SK-N-SH (cell line): ENCODE data around the gene ZNF385A. TPM values are rescaled to one million over a fixed set of nuclear protein-coding genes. Genes with fewer than 3 reads are reported as not detected.

Source experiments
- CTCF ChIA-PET: fragments of 300-600, 350-600 bp; formaldehyde crosslinking; extraction: SDS; loops from one replicate; lab custom pipeline; 2021; lab: Yijun Ruan, JAX
- POLR2A ChIA-PET: fragments of 350-600 bp; sonication (Branson Sonifier 250); formaldehyde crosslinking; extraction: SDS; loops from one replicate; lab custom pipeline; 2020; ENCODE audit warnings: antibody characterized with exemption, inconsistent platforms; lab: Yijun Ruan, JAX
- DNase-seq: peaks from one replicate; pipeline ENCODE4 v3.0.0; 2012
- H2AFZ ChIP-seq: fragments of 200-600 bp; sonication (generic); 2 replicates; pipeline ENCODE4 v1.8.1; 2016; ENCODE audit warnings: antibody characterized with exemption, mild to moderate bottlenecking, low read depth
- H3F3A ChIP-seq: fragments of 200-600 bp; sonication (generic); replicated peaks from 2 replicates; pipeline ENCODE3; 2016; ENCODE audit warnings: antibody characterized with exemption, mild to moderate bottlenecking; ENCODE audit not compliant: insufficient read depth
- H3K27ac ChIP-seq, 2 experiments: fragments of 200-500 bp in 1 of 2; fragments of 200-600 bp in 1 of 2; sonication (Bioruptor generic) in 1 of 2; sonication (generic), shearing (Covaris generic) in 1 of 2; 2 replicates each; pipeline versions ENCODE4 v1.5.1 to v1.6.1; 2014 to 2016; ENCODE audit warnings: low read depth in 2 of 2, inconsistent platforms in 1 of 2, low read length in 1 of 2, mild to moderate bottlenecking in 1 of 2, mixed read lengths in 1 of 2
- H3K27me3 ChIP-seq: fragments of 200-600 bp; sonication (generic), shearing (Covaris generic); 2 replicates; pipeline ENCODE4 v1.6.1; 2016; ENCODE audit warnings: mixed run types; ENCODE audit not compliant: insufficient read depth
- H3K36me3 ChIP-seq, 2 experiments: fragments of 200-500 bp in 1 of 2; fragments of 200-600 bp in 1 of 2; sonication (Bioruptor generic) in 1 of 2; sonication (generic) in 1 of 2; replicated peaks in 1 of 2; 2 replicates each; pipeline versions ENCODE3 to v1.5.1; 2014 to 2016; ENCODE audit warnings: low read length in 1 of 2, mild to moderate bottlenecking in 1 of 2; ENCODE audit not compliant: insufficient read depth in 2 of 2, control insufficient read depth in 1 of 2
- H3K4me1 ChIP-seq, 2 experiments: fragments of 200-500 bp in 1 of 2; fragments of 200-600 bp in 1 of 2; sonication (Bioruptor generic) in 1 of 2; sonication (generic), shearing (Covaris generic) in 1 of 2; 2 replicates each; pipeline versions ENCODE4 v1.5.1 to v1.6.1; 2014 to 2016; ENCODE audit warnings: low read depth in 1 of 2, low read length in 1 of 2, mixed run types in 1 of 2; ENCODE audit not compliant: insufficient read depth in 2 of 2, control insufficient read depth in 1 of 2
- H3K4me2 ChIP-seq: fragments of 200-600 bp; sonication (generic), shearing (Covaris generic); 2 replicates; pipeline ENCODE4 v1.6.1; 2017; ENCODE audit warnings: mixed run types
- H3K4me3 ChIP-seq, 2 experiments: fragments of 200-500 bp in 1 of 2; fragments of 200-600 bp in 1 of 2; sonication (Bioruptor generic) in 1 of 2; sonication (generic), shearing (Covaris generic) in 1 of 2; 2 replicates each; pipeline versions ENCODE4 v1.5.1 to v1.8.1; 2014 to 2016; ENCODE audit warnings: low read depth in 2 of 2, inconsistent platforms in 1 of 2, low read length in 1 of 2, mild to moderate bottlenecking in 1 of 2, mixed read lengths in 1 of 2, moderate library complexity in 1 of 2
- H3K79me2 ChIP-seq: fragments of 200-600 bp; sonication (generic); 2 replicates; pipeline ENCODE4 v1.8.1; 2017; ENCODE audit warnings: mild to moderate bottlenecking; ENCODE audit not compliant: insufficient read depth
- H3K9ac ChIP-seq: fragments of 200-600 bp; sonication (generic); 2 replicates; pipeline ENCODE4 v1.6.1; 2017; ENCODE audit warnings: mixed run types
- H3K9me2 ChIP-seq: fragments of 200-600 bp; sonication (generic); 2 replicates; pipeline ENCODE4 v1.6.1; 2017; ENCODE audit warnings: mixed run types
- H3K9me3 ChIP-seq: fragments of 200-600 bp; sonication (generic); 2 replicates; pipeline ENCODE4 v1.6.1; 2017; ENCODE audit warnings: mixed run types, mild to moderate bottlenecking, moderate library complexity
- H4K20me1 ChIP-seq: fragments of 200-600 bp; sonication (generic); 2 replicates; pipeline ENCODE4 v1.6.1; 2017; ENCODE audit warnings: mild to moderate bottlenecking, mixed run types; ENCODE audit not compliant: insufficient read depth
- EP300 ChIP-seq, 2 experiments: IDR thresholded peaks; 2 replicates each; pipeline versions ENCODE4 v1.4.0 to v1.6.1; 2012; ENCODE audit warnings: borderline replicate concordance in 1 of 2, low read depth in 1 of 2, low read length in 1 of 2
- FOXJ3 ChIP-seq: sonication (generic); formaldehyde crosslinking; IDR thresholded peaks from 2 replicates; pipeline ENCODE4 v1.5.1; 2020; ENCODE audit warnings: mild to moderate bottlenecking, missing genetic modification reagents
- IRF3 ChIP-seq: fragments of 150-350 bp; IDR thresholded peaks from 2 replicates; pipeline ENCODE4 v1.6.1; 2016; ENCODE audit warnings: mild to moderate bottlenecking, low read depth, low read length
- MAX ChIP-seq: IDR thresholded peaks from 2 replicates; pipeline ENCODE4 v1.4.0; 2012; ENCODE audit warnings: low read depth
- MXI1 ChIP-seq: IDR thresholded peaks from 2 replicates; pipeline ENCODE4 v1.6.1; 2012; ENCODE audit warnings: mild to moderate bottlenecking, low read depth, low read length, improper control_type of control experiment
- NFIC ChIP-seq: IDR thresholded peaks from 2 replicates; pipeline ENCODE4 v1.4.0; 2012; ENCODE audit warnings: borderline replicate concordance
- POLR2AphosphoS5 ChIP-seq: IDR thresholded peaks from 2 replicates; pipeline ENCODE4 v1.6.1; 2012; ENCODE audit warnings: low read depth, low read length
- RFX5 ChIP-seq: IDR thresholded peaks from 2 replicates; pipeline ENCODE4 v1.6.1; 2012; ENCODE audit warnings: mild to moderate bottlenecking, improper control_type of control experiment, low read length
- RXRA ChIP-seq: IDR thresholded peaks from 2 replicates; pipeline ENCODE4 v1.4.0; 2012; ENCODE audit warnings: low read depth, mild to moderate bottlenecking, borderline replicate concordance
- SIN3A ChIP-seq: IDR thresholded peaks from 2 replicates; pipeline ENCODE4 v1.6.1; 2012; ENCODE audit warnings: low read depth, mild to moderate bottlenecking, low read length, moderate library complexity, borderline replicate concordance
- TAF1 ChIP-seq: IDR thresholded peaks from 2 replicates; pipeline ENCODE4 v1.6.1; 2012; ENCODE audit warnings: low read depth, mild to moderate bottlenecking, low read length, moderate library complexity, borderline replicate concordance
- TCF12 ChIP-seq: IDR thresholded peaks from 2 replicates; pipeline ENCODE4 v1.4.0; 2012
- USF2 ChIP-seq: fragments of 150-350 bp; IDR thresholded peaks from 2 replicates; pipeline ENCODE4 v1.6.1; 2017; ENCODE audit warnings: antibody characterized with exemption, low read length, low read depth, borderline replicate concordance
- YY1 ChIP-seq: IDR thresholded peaks from 2 replicates; pipeline ENCODE4 v1.4.0; 2012; ENCODE audit warnings: low read depth, mild to moderate bottlenecking
- WGBS: methylation state at CpG from one replicate; pipeline ENCODE4 v1.1.6; 2017; ENCODE audit warnings: low lambda C conversion rate; 5-methylcytosine and 5-hydroxymethylcytosine counted together
- polyA plus RNA-seq, 3 experiments: library from polyadenylated mRNA; depleted of rRNA; stranded (reverse); fragments of >200 nt; gene quantifications; 2 replicates each; pipeline ENCODE4 v1.2.3, GENCODE V29; 2012
- TF ChIP-seq, protein P1 (sequence below): IDR thresholded peaks from 2 replicates; pipeline ENCODE4 v1.6.1; 2012; ENCODE audit warnings: mild to moderate bottlenecking, low read depth, low read length, moderate library complexity
- TF ChIP-seq, protein P2 (sequence below): IDR thresholded peaks from 2 replicates; pipeline ENCODE4; 2012

The ZNF385A gene
- polyA plus RNA-seq, 1 of the 3 experiments (the other 2 are of a cell fraction) = 2.6 TPM

GRCh38 chr12:54356951-54357356, 27.6 kb downstream of the ZNF385A start:
- CTCF ChIA-PET = interaction anchor here (0.8 to 9.2 kb wide), 9 partner anchors 13 to 324 kb away, joined by 3 to 266 read pairs (median 4); partner anchors contain the start of genes COPZ1, HOXC5 and ZNF385A
- Histone ChIP-seq H3K79me2 (no peaks in the 10 kb centered on the region), H3K27ac (peak overlapping the region in 1 of 2 experiments; percentile 55; a peak in 2 of 4 replicates), H3K4me3 (no peak overlapping the region; a peak in 1 of 4 replicates), H3K4me2 (0 out of 2 replicates have a peak overlapping the region, but pooled peaks have one; percentile 99), H3K4me1 (peaks cover 44 to 65% of the 10 kb centered on the region in 2 experiments), H4K20me1 (no peaks in the 10 kb centered on the region)
- 78% methylated on average over 2 of the region's 4 CpGs for WGBS
- TF ChIP-seq SIN3A = no peak
- TF ChIP-seq USF2 = no peak
- TF ChIP-seq EP300 (IDR thresholded peaks at IDR 0.05; ENCODE audit: borderline replicate concordance in 1 of 2, low read depth in 1 of 2, low read length in 1 of 2) = no peak
- no peak for TF ChIP-seq TCF12
- no peak for TF ChIP-seq RXRA
- no peak for TF ChIP-seq FOXJ3 (CRISPR knock-in tag)
- no peak for TF ChIP-seq NFIC
- no peak for TF ChIP-seq RFX5
- TF ChIP-seq, protein P1, sequence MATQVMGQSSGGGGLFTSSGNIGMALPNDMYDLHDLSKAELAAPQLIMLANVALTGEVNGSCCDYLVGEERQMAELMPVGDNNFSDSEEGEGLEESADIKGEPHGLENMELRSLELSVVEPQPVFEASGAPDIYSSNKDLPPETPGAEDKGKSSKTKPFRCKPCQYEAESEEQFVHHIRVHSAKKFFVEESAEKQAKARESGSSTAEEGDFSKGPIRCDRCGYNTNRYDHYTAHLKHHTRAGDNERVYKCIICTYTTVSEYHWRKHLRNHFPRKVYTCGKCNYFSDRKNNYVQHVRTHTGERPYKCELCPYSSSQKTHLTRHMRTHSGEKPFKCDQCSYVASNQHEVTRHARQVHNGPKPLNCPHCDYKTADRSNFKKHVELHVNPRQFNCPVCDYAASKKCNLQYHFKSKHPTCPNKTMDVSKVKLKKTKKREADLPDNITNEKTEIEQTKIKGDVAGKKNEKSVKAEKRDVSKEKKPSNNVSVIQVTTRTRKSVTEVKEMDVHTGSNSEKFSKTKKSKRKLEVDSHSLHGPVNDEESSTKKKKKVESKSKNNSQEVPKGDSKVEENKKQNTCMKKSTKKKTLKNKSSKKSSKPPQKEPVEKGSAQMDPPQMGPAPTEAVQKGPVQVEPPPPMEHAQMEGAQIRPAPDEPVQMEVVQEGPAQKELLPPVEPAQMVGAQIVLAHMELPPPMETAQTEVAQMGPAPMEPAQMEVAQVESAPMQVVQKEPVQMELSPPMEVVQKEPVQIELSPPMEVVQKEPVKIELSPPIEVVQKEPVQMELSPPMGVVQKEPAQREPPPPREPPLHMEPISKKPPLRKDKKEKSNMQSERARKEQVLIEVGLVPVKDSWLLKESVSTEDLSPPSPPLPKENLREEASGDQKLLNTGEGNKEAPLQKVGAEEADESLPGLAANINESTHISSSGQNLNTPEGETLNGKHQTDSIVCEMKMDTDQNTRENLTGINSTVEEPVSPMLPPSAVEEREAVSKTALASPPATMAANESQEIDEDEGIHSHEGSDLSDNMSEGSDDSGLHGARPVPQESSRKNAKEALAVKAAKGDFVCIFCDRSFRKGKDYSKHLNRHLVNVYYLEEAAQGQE = no peak
- TF ChIP-seq YY1 = no peak
- no peak for TF ChIP-seq MXI1
- TF ChIP-seq, protein P2, sequence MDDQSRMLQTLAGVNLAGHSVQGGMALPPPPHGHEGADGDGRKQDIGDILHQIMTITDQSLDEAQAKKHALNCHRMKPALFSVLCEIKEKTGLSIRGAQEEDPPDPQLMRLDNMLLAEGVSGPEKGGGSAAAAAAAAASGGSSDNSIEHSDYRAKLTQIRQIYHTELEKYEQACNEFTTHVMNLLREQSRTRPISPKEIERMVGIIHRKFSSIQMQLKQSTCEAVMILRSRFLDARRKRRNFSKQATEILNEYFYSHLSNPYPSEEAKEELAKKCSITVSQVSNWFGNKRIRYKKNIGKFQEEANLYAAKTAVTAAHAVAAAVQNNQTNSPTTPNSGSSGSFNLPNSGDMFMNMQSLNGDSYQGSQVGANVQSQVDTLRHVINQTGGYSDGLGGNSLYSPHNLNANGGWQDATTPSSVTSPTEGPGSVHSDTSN = no peak
- no peak for TF ChIP-seq IRF3
- TF ChIP-seq TAF1 = no peak
- no peak for TF ChIP-seq POLR2AphosphoS5
- no peak for TF ChIP-seq MAX
- TF ChIP-seq, all 33 proteins: peak for 0
- no peak for DNase-seq
- Histone ChIP-seq H3K9ac (no peak overlapping the region), H3K27me3 (no peaks in the 10 kb centered on the region), H3K9me3 (no peaks in the 10 kb centered on the region), H3K9me2 (no peaks in the 10 kb centered on the region), H2AFZ (no peak overlapping the region), H3F3A (peaks cover 14% of the 10 kb centered on the region), H3K36me3 (no peaks in the 10 kb centered on the region)
- POLR2A ChIA-PET = interaction anchor here (2.1 kb wide), 1 partner anchor 77 kb away, joined by 9 read pairs; the partner anchor contains the start of genes CBX5 and HNRNPA1
